Endometrial microvascular endothelial cells (primary cell): ENCODE data around the gene CDKN1A. TPM values are rescaled to one million over a fixed set of nuclear protein-coding genes. Genes with fewer than 3 reads are reported as not detected.
"Not testable (repeated sequence)": the region's sequence is repeated elsewhere in the genome, so short reads cannot be mapped to it uniquely, and the experiment has no call there.

ENCODE experiments used
- in situ Hi-C: cut with HindIII; loops from 2 replicates; pipeline ENCODE4 v1.10.0; 2017; ENCODE audit warnings: low sequenced_read_pairs, low pct_unique_long_range_greater_than_20kb; ENCODE audit errors: inconsistent ontology term
- total RNA-seq: library from RNA; depleted of rRNA; stranded (reverse); fragments of >200 nt; gene quantifications from one replicate; pipeline ENCODE4 v1.2.3, GENCODE V29; 2015; ENCODE audit errors: inconsistent ontology term

Gene CDKN1A
- total RNA-seq, 1 donor from 2014 or later: 307 TPM

- in situ Hi-C loops: no loop called here
Observed at GRCh38 chr6:36706339-36706738, 27.8 kb downstream of the CDKN1A start.

GRCh38 chr6:36712816-36713215, 34.3 kb downstream of the CDKN1A start:
- in situ Hi-C loops: no loop called here

- in situ Hi-C loops: no loop called here
Observed at GRCh38 chr6:36713846-36714245, 35.3 kb downstream of the CDKN1A start.

- in situ Hi-C loops: no loop called here
Observed at GRCh38 chr6:36714511-36714910, 36.0 kb downstream of the CDKN1A start.

GRCh38 chr6:36715469-36715868, 37.0 kb downstream of the CDKN1A start:
- in situ Hi-C loops: no loop called here

- in situ Hi-C loops: no loop called here
Observed at GRCh38 chr6:36716476-36717093, 38.1 kb downstream of the CDKN1A start.

GRCh38 chr6:36717231-36717825, 38.8 kb downstream of the CDKN1A start:
- in situ Hi-C loops: no loop called here

- in situ Hi-C loops: no loop called here
Observed at GRCh38 chr6:36717871-36718540, 39.5 kb downstream of the CDKN1A start.

- in situ Hi-C loops: no loop called here
Observed at GRCh38 chr6:36718560-36718959, 40.0 kb downstream of the CDKN1A start.

- in situ Hi-C loops: no loop called here
Observed at GRCh38 chr6:36719126-36719525, 40.6 kb downstream of the CDKN1A start.

GRCh38 chr6:36720251-36721141, 42.0 kb downstream of the CDKN1A start:
- in situ Hi-C loops: no loop called here

GRCh38 chr6:36721369-36722140, 43.0 kb downstream of the CDKN1A start:
- in situ Hi-C loops: no loop called here

- in situ Hi-C loops: no loop called here
Observed at GRCh38 chr6:36722365-36722764, 43.9 kb downstream of the CDKN1A start.

- in situ Hi-C loops: no loop called here
Observed at GRCh38 chr6:36722879-36723278, 44.4 kb downstream of the CDKN1A start.

GRCh38 chr6:36723992-36724391, 45.5 kb downstream of the CDKN1A start:
- in situ Hi-C loops: not testable (repeated sequence)

GRCh38 chr6:36724514-36725390, 46.2 kb downstream of the CDKN1A start:
- in situ Hi-C loops: no loop called here

- in situ Hi-C loops: no loop called here
Observed at GRCh38 chr6:36725581-36725980, 47.1 kb downstream of the CDKN1A start.

- in situ Hi-C loops: no loop called here
Observed at GRCh38 chr6:36727505-36728021, 49.0 kb downstream of the CDKN1A start.
